Upper lobe of left lung (tissue), 6 donors: Measurements from ENCODE around the gene ZNF584. TPM values are rescaled to one million over a fixed set of nuclear protein-coding genes. Genes with fewer than 3 reads are reported as not detected.

ENCODE experiments used
- ATAC-seq, 2 donors: fragments of 200-7000 bp; cut with Tn5 transposase; one replicate each; pipeline ENCODE4 v1.9.1; 2022; ENCODE audit warnings: mild to moderate bottlenecking in 2 of 2, moderate library complexity in 2 of 2; ENCODE audit not compliant: low FRiP score in 2 of 2
- DNase-seq, 2 donors: peaks; one replicate each; pipeline ENCODE4 v3.0.0-alpha.2; 2019 to 2020
- H3K27ac ChIP-seq, 4 donors: fragments of 200-600 bp; sonication (generic); one replicate each; pipeline ENCODE4 v1.5.1; 2016 to 2019
- H3K27me3 ChIP-seq, 4 donors: fragments of 200-600 bp; sonication (generic); one replicate each; pipeline ENCODE4 v1.5.1; 2017 to 2019
- H3K36me3 ChIP-seq, 4 donors: fragments of 200-600 bp; sonication (generic); one replicate each; pipeline ENCODE4 v1.5.1; 2016 to 2019
- H3K4me1 ChIP-seq, 4 donors: fragments of 200-600 bp; sonication (generic); one replicate each; pipeline ENCODE4 v1.5.1; 2018 to 2019
- H3K4me3 ChIP-seq, 4 donors: fragments of 200-600 bp; sonication (generic); one replicate each; pipeline ENCODE4 v1.5.1; 2017 to 2019; ENCODE audit warnings: mild to moderate bottlenecking in 2 of 4, moderate library complexity in 1 of 4
- H3K9me3 ChIP-seq, 4 donors: fragments of 200-600 bp; sonication (generic); one replicate each; pipeline ENCODE4 v1.5.1; 2018 to 2019
- CTCF ChIP-seq, 6 experiments: fragments of 450-650 bp in 4 of 6; fragments of 200-600 bp in 2 of 6; sonication (generic) in 2 of 6; IDR thresholded peaks; one replicate each; pipeline ENCODE4 v1.5.1; 2016 to 2019; ENCODE audit warnings: antibody characterized with exemption in 6 of 6
- EP300 ChIP-seq, 4 donors: sonication (generic); formaldehyde crosslinking; IDR thresholded peaks; one replicate each; pipeline ENCODE4 v1.5.1; 2017; ENCODE audit warnings: antibody characterized with exemption in 4 of 4, control low read depth in 2 of 4
- POLR2A ChIP-seq, 4 donors: fragments of 450-650 bp; IDR thresholded peaks; one replicate each; pipeline ENCODE4 v1.5.1; 2016 to 2017; ENCODE audit warnings: antibody characterized with exemption in 4 of 4, mild to moderate bottlenecking in 2 of 4
- POLR2AphosphoS5 ChIP-seq, 2 donors: sonication (generic); formaldehyde crosslinking; IDR thresholded peaks; one replicate each; pipeline ENCODE4 v1.5.1; 2017; ENCODE audit warnings: antibody characterized with exemption in 2 of 2
- WGBS, 2 donors: methylation state at CpG; one replicate each; pipeline ENCODE4 v1.1.5; 2017 to 2018; 5-methylcytosine and 5-hydroxymethylcytosine counted together
- total RNA-seq, 6 donors: library from RNA; depleted of rRNA in 4 of 6; stranded (reverse); fragments of >200 nt in 4 of 6; gene quantifications; one replicate each; pipeline versions ENCODE4 v1.1.0 to v1.2.1, GENCODE V29; 2016 to 2021
- donor health status: DM: no; HTN: no; CAD: no; lungs with moderate emphysema.
- donor health status: DM: no; HTN: yes; CAD: no; lungs with severe emphysema.

ZNF584 gene
- total RNA-seq, 6 donors from 2014 or later, result 7.4 to 31.0 (median 13.1) TPM

DNA sequence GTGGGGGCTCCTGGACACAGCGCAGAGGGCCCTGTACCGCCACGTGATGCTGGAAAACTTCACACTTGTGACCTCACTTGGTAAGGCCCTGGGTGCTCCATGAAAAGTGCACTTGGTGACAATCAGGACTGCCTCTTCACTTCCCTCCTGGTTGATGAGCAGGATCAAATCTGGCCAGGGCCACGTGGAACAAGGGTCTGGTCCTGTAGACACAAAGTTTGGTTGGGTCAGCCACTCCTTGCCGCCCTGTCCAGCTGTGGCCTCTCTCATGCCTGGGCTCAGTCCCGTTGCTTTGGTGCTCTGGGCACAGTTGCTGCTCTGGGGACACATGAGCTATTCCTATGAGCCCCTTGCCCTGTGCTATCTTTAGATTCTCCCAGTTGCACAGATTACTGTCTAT lies 45.3 kb downstream of the ZNF584 start:
- no peak for DNase-seq
- H3K36me3 ChIP-seq, result peaks cover 4 to 32% (median 17%) of the 10 kb centered on the region in 4 donors
- 88 to 91% methylated on average over 6 of the region's 6 CpGs for WGBS, 2 donors

DNA sequence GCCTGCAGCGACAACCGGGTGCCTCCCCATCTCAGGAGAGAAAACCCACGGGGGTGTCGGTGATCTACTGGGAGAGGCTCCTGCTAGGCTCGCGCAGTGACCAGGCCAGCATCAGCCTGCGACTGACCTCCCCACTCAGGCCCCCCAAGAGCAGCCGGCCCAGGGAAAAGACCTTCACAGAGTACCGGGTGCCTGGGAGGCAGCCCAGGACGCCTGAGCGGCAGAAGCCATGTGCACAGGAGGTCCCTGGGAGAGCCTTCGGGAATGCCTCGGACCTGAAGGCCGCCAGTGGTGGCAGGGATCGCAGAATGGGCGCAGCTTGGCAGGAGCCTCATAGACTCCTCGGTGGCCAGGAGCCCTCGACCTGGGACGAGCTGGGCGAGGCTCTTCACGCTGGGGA lies 46.9 kb downstream of the ZNF584 start:
- Histone ChIP-seq H3K27ac (no peak overlapping the region), H3K36me3 (peaks cover 4 to 32% (median 17%) of the 10 kb centered on the region in 4 donors), H3K4me3 (no peak overlapping the region), H3K9me3 (no peaks in the 10 kb centered on the region), H3K4me1 (peaks cover 6 to 12% (median 7%) of the 10 kb centered on the region in 4 donors), H3K27me3 (no peaks in the 10 kb centered on the region)
- 87 to 92% methylated on average over 6 to 21 of the region's 21 CpGs for WGBS, 2 donors
- DNase-seq, result peak in 1 of 2 donors; percentile 60
- TF ChIP-seq CTCF (IDR thresholded peaks at IDR 0.05) (no peak), POLR2A (IDR thresholded peaks at IDR 0.05) (no peak), EP300 (IDR thresholded peaks at IDR 0.05) (no peak), POLR2AphosphoS5 (IDR thresholded peaks at IDR 0.05) (no peak)
- ATAC-seq, result no peak

More for the DNA sequence above, 45.3 kb downstream of the ZNF584 start:
- Histone ChIP-seq H3K9me3 (peaks cover 0 to 4% (median 2%) of the 10 kb centered on the region in 4 donors), H3K27ac (no peak overlapping the region), H3K4me3 (no peak overlapping the region), H3K27me3 (no peaks in the 10 kb centered on the region), H3K4me1 (peaks cover 6 to 12% (median 7%) of the 10 kb centered on the region in 4 donors)
- TF ChIP-seq POLR2AphosphoS5 (IDR thresholded peaks at IDR 0.05) (no peak), CTCF (IDR thresholded peaks at IDR 0.05) (no peak), POLR2A (IDR thresholded peaks at IDR 0.05) (no peak), EP300 (IDR thresholded peaks at IDR 0.05) (no peak)
- no peak for ATAC-seq

DNA sequence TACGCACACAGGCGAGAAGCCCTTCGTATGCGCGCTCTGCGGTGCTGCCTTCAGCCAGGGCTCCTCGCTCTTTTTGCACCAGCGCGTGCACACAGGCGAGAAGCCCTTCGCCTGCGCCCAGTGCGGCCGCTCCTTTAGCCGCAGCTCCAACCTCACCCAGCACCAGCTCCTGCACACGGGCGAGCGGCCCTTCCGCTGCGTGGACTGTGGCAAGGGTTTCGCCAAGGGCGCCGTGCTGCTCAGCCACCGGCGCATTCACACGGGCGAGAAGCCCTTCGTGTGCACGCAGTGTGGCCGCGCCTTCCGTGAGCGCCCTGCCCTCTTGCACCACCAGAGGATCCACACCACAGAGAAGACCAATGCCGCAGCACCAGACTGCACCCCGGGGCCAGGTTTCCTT lies 47.7 kb downstream of the ZNF584 start:
- Histone ChIP-seq H3K27me3 (no peaks in the 10 kb centered on the region), H3K36me3 (peaks cover 4 to 32% (median 17%) of the 10 kb centered on the region in 4 donors), H3K4me1 (peaks cover under 1 to 6% (median 2%) of the 10 kb centered on the region in 4 donors), H3K9me3 (no peaks in the 10 kb centered on the region), H3K27ac (no peak overlapping the region), H3K4me3 (no peak overlapping the region)
- DNase-seq (peak in 1 of 2 donors; percentile 75), ATAC-seq (no peak)
- 97% methylated on average over 34 to 35 of the region's 35 CpGs for WGBS, 2 donors
- TF ChIP-seq POLR2A (IDR thresholded peaks at IDR 0.05) (no peak), EP300 (IDR thresholded peaks at IDR 0.05) (no peak), CTCF (IDR thresholded peaks at IDR 0.05) (no peak), POLR2AphosphoS5 (IDR thresholded peaks at IDR 0.05) (no peak)

DNA sequence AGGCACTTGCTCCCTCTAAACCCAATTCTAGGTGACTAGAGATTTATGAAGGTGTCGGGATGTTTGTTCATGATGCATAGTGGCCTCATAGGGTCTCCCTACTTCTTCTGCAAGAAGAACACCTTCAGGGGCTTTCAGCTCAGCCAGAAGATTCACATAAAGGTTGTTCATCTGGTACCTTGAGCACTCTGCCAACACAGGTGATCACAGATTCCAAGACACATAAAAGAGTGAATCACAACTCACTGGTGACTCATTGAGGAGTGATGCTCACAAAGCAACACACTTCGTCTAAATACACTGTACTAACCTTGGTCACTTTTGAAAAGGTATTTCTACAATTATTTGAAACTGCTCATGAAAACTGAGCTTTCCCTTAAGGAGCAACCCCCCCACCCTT lies 51.6 kb downstream of the ZNF584 start:
- H3K9me3 ChIP-seq, result no peaks in the 10 kb centered on the region
- no peak for TF ChIP-seq EP300 (IDR thresholded peaks at IDR 0.05)
- no peak for TF ChIP-seq POLR2AphosphoS5 (IDR thresholded peaks at IDR 0.05)
- no peak for TF ChIP-seq POLR2A (IDR thresholded peaks at IDR 0.05)
- ATAC-seq, result no peak
- H3K27me3 ChIP-seq, result no peaks in the 10 kb centered on the region
- no peak for DNase-seq
- H3K4me3 ChIP-seq, result no peak overlapping the region
- no peaks in the 10 kb centered on the region for H3K4me1 ChIP-seq
- 93 to 97% methylated on average over 2 of the region's 2 CpGs for WGBS, 2 donors
- H3K36me3 ChIP-seq, result peaks cover 0 to 19% (median 11%) of the 10 kb centered on the region in 4 donors
- no peak overlapping the region for H3K27ac ChIP-seq

- WGBS, 2 donors, result 38 to 39% methylated on average over 20 of the region's 20 CpGs
- H3K36me3 ChIP-seq, result peaks cover 0 to 24% (median 15%) of the 10 kb centered on the region in 4 donors
- TF ChIP-seq CTCF (IDR thresholded peaks at IDR 0.05) (no peak), POLR2A (IDR thresholded peaks at IDR 0.05) (no peak), POLR2AphosphoS5 (IDR thresholded peaks at IDR 0.05) (no peak), EP300 (IDR thresholded peaks at IDR 0.05) (no peak)
- H3K9me3 ChIP-seq, result no peaks in the 10 kb centered on the region
- peaks cover 8 to 21% (median 12%) of the 10 kb centered on the region in 4 donors for H3K4me1 ChIP-seq
- ATAC-seq, result peak in 1 of 2 donors; percentile 14
- H3K4me3 ChIP-seq, result peak overlapping the region; percentile 14 to 99 (median 98)
- H3K27me3 ChIP-seq, result no peaks in the 10 kb centered on the region
- DNase-seq, result no peak
- peak overlapping the region in 1 of 4 donors; percentile 15 for H3K27ac ChIP-seq
These were observed 57.8 kb downstream of the ZNF584 start for GRCh38 chr19:58466089-58466759.
